Measurements from ENCODE around the gene PNPLA6. TPM values are rescaled to one million over a fixed set of nuclear protein-coding genes. Genes with fewer than 3 reads are reported as not detected.

Gene PNPLA6
- total and polyA plus RNA-seq, 2 of the 13 experiments (the other 11 are each of a cell fraction or from before 2014, with no cell fraction given): 24.9 to 28.2 TPM

DNA sequence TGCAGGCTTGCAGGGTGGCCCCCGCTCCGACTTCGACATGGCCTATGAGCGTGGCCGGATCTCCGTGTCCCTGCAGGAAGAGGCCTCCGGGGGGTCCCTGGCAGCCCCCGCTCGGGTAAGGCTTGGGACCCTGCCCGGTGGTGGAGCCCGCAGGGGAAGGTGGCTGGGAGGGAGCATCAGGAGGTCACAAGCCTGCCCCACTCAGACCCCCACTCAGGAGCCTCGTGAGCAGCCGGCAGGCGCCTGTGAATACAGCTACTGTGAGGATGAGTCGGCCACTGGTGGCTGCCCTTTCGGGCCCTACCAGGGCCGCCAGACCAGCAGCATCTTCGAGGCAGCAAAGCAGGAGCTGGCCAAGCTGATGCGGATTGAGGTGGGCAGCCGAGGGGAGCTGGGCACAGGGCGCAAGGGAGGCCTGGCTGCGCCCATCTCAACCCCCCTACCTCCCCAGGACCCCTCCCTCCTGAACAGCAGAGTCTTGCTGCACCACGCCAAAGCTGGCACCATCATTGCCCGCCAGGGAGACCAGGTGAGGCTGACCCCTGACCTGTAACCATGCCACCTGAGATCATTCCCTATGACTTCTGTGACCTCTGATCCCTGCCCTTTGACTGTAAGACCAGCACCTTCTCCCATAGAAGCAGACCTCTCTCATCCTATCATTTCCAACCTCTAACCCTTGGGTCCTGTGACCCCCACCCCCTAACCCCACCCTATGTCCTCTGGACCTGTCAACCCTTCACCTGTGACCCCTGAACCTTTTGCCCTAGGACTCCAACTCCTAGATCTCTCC is 7.2 kb downstream of the PNPLA6 start:
- WGBS (ENCODE audit: low lambda C conversion rate): 95% methylated on average over 20 of the region's 24 CpGs
- CTCF ChIA-PET (ENCODE audit: low intra/inter-chr PET ratio, low total read pairs): no interaction called here

More for the DNA sequence above, 7.2 kb downstream of the PNPLA6 start:
- Histone ChIP-seq H3K27me3 (ENCODE audit: control insufficient read depth in 1 of 2, insufficient read depth in 2 of 2, low read length in 2 of 2) (no peaks in the 10 kb centered on the region), H3K27ac (ENCODE audit: extremely low read length, insufficient read depth, low read length) (no peak overlapping the region), H2AFZ (ENCODE audit: low read length) (no peak overlapping the region), H3K79me2 (ENCODE audit: insufficient read depth, low read length) (no peaks in the 10 kb centered on the region), H3K4me2 (ENCODE audit: low read depth, low read length) (no peak overlapping the region), H3K9ac (ENCODE audit: insufficient read depth, low read depth, low read length) (no peak overlapping the region), H3K4me1 (ENCODE audit: insufficient read depth, low read length) (no peaks in the 10 kb centered on the region), H4K20me1 (ENCODE audit: insufficient read depth, low read length) (no peaks in the 10 kb centered on the region), H3K4me3 (replicated peaks in 1 of 3; ENCODE audit: insufficient read depth in 1 of 3, low read depth in 2 of 3, low read length in 3 of 3) (no peak overlapping the region), H3K36me3 (replicated peaks in 1 of 2; ENCODE audit: control insufficient read depth in 1 of 2, insufficient read depth in 2 of 2, low read length in 2 of 2) (peaks cover 1 to 8% of the 10 kb centered on the region in 2 experiments; a peak in 3 of 5 replicates), H3K9me3 (ENCODE audit: low read length) (no peaks in the 10 kb centered on the region)
- no TSS peak for BruUV-seq (replicated peaks)
- ATAC-seq: no peak
- FAIRE-seq: no peak
- in situ Hi-C loops (cut with HindIII; ENCODE audit: extremely low pct_ligation_motif_present, low pct_unique_long_range_greater_than_20kb) (no loop called here), intact Hi-C loops (cut with micrococcal nuclease; ENCODE audit: unreplicated experiment) (no loop called here)
- DNase-seq (ENCODE audit: low spot score): no peak
- POLR2A ChIA-PET: no interaction called here
- TF ChIP-seq ZNF780A (CRISPR knock-in tag; IDR thresholded peaks at IDR 0.05) (no peak), NR2C2 (CRISPR knock-in tag; IDR thresholded peaks at IDR 0.05; ENCODE audit: borderline replicate concordance) (no peak), ZMAT3 (CRISPR knock-in tag; conservative IDR thresholded peaks at IDR 0.05) (no peak), ZNF34 (CRISPR knock-in tag; IDR thresholded peaks at IDR 0.05; ENCODE audit: borderline replicate concordance) (no peak), ZNF570 (CRISPR knock-in tag; IDR thresholded peaks at IDR 0.05; ENCODE audit: borderline replicate concordance) (no peak), ZNF737 (CRISPR knock-in tag; IDR thresholded peaks at IDR 0.05; ENCODE audit: borderline replicate concordance) (no peak), FOXO1 (CRISPR knock-in tag; IDR thresholded peaks at IDR 0.05) (no peak), RBM39 (IDR thresholded peaks at IDR 0.05; ENCODE audit: low read depth, low read length, poor library complexity, severe bottlenecking) (no peak), ZNF234 (CRISPR knock-in tag; conservative IDR thresholded peaks at IDR 0.05) (no peak), NFE2L2 (IDR thresholded peaks at IDR 0.05; ENCODE audit: low read length) (no peak), ISX (CRISPR knock-in tag; conservative IDR thresholded peaks at IDR 0.05) (no peak), ZNF703 (CRISPR knock-in tag; IDR thresholded peaks at IDR 0.05; ENCODE audit: borderline replicate concordance) (no peak), ZBTB38 (CRISPR knock-in tag; IDR thresholded peaks at IDR 0.05) (no peak)
- TF ChIP-seq, protein P1, sequence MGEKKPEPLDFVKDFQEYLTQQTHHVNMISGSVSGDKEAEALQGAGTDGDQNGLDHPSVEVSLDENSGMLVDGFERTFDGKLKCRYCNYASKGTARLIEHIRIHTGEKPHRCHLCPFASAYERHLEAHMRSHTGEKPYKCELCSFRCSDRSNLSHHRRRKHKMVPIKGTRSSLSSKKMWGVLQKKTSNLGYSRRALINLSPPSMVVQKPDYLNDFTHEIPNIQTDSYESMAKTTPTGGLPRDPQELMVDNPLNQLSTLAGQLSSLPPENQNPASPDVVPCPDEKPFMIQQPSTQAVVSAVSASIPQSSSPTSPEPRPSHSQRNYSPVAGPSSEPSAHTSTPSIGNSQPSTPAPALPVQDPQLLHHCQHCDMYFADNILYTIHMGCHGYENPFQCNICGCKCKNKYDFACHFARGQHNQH (CRISPR knock-in tag; IDR thresholded peaks at IDR 0.05): no peak
- TF ChIP-seq, protein P2, sequence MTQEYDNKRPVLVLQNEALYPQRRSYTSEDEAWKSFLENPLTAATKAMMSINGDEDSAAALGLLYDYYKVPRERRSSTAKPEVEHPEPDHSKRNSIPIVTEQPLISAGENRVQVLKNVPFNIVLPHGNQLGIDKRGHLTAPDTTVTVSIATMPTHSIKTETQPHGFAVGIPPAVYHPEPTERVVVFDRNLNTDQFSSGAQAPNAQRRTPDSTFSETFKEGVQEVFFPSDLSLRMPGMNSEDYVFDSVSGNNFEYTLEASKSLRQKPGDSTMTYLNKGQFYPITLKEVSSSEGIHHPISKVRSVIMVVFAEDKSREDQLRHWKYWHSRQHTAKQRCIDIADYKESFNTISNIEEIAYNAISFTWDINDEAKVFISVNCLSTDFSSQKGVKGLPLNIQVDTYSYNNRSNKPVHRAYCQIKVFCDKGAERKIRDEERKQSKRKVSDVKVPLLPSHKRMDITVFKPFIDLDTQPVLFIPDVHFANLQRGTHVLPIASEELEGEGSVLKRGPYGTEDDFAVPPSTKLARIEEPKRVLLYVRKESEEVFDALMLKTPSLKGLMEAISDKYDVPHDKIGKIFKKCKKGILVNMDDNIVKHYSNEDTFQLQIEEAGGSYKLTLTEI (CRISPR knock-in tag; conservative IDR thresholded peaks at IDR 0.05): no peak
- TF ChIP-seq, protein P3, sequence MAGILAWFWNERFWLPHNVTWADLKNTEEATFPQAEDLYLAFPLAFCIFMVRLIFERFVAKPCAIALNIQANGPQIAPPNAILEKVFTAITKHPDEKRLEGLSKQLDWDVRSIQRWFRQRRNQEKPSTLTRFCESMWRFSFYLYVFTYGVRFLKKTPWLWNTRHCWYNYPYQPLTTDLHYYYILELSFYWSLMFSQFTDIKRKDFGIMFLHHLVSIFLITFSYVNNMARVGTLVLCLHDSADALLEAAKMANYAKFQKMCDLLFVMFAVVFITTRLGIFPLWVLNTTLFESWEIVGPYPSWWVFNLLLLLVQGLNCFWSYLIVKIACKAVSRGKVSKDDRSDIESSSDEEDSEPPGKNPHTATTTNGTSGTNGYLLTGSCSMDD (CRISPR knock-in tag; IDR thresholded peaks at IDR 0.05): no peak

Measured in HepG2 (cell line).